ENCODE measurements around the gene SKA1.
"Not testable (repeated sequence)": the region's sequence is repeated elsewhere in the genome, so short reads cannot be mapped to it uniquely, and the experiment has no call there.

The SKA1 gene

DNA sequence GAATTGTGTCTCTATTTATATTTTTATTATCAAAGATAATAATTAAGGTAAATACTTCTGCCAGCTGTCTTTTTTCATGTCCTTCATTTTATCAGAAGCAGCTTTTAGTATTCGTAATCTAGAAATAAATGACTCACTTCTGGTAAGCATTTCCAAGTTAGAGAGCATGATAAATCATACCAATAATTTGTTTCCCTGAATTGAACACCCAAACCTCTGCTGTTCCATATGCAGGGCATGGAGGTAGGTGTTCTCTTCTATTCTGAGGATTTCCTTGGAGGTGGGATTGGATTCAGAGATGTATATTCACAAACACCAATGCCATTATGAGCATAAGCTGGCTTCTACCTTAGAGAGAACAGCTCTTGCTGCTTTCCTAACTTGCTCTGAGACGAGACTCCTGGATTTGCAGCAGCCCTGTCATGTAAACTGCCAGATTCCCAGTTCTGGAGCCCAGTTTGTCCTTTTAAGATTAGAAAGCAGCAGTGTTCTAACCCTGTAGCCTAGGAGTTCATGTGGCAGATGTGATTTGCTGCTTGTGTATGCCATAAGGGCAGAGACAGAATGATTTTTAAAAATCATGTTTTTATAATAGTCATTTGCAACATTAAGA lies 47.5 kb downstream of the SKA1 start:
- TF ChIP-seq, protein P1, sequence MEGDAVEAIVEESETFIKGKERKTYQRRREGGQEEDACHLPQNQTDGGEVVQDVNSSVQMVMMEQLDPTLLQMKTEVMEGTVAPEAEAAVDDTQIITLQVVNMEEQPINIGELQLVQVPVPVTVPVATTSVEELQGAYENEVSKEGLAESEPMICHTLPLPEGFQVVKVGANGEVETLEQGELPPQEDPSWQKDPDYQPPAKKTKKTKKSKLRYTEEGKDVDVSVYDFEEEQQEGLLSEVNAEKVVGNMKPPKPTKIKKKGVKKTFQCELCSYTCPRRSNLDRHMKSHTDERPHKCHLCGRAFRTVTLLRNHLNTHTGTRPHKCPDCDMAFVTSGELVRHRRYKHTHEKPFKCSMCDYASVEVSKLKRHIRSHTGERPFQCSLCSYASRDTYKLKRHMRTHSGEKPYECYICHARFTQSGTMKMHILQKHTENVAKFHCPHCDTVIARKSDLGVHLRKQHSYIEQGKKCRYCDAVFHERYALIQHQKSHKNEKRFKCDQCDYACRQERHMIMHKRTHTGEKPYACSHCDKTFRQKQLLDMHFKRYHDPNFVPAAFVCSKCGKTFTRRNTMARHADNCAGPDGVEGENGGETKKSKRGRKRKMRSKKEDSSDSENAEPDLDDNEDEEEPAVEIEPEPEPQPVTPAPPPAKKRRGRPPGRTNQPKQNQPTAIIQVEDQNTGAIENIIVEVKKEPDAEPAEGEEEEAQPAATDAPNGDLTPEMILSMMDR (conservative IDR thresholded peaks at IDR 0.05): no peak
- TF ChIP-seq ZFX (IDR thresholded peaks at IDR 0.05): no peak
- H3K27ac ChIP-seq: no peak overlapping the region

- TF ChIP-seq, protein P1 (conservative IDR thresholded peaks at IDR 0.05): no peak
- no peak for TF ChIP-seq ZFX (IDR thresholded peaks at IDR 0.05)
Observed at GRCh38 chr18:50424877-50425690, 50.2 kb downstream of the SKA1 start.

DNA sequence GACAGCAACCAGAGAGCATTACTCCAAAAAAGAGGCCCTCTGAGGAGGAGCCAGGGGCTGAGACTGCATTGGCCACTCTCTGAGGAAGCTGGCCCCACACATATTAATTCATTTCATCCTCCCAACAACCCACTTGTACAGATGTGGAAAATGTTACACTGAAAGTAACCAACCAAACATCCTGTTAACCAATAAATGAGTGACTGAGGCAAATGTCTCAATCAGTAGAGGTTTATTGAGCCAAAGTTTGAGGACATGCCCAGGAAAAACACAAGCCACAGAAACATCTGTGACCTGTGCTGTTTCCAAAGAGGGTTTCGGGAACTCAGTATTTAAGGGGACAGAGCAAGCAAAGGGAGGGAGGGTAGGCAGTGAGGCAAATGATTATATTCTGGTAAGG lies 53.0 kb downstream of the SKA1 start:
- H3K27ac ChIP-seq: no peak overlapping the region
- no peak for TF ChIP-seq ZFX (IDR thresholded peaks at IDR 0.05)
- TF ChIP-seq, protein P1 (conservative IDR thresholded peaks at IDR 0.05): no peak

More at GRCh38 chr18:50424877-50425690, 50.2 kb downstream of the SKA1 start:
- H3K27ac ChIP-seq: no peak overlapping the region

DNA sequence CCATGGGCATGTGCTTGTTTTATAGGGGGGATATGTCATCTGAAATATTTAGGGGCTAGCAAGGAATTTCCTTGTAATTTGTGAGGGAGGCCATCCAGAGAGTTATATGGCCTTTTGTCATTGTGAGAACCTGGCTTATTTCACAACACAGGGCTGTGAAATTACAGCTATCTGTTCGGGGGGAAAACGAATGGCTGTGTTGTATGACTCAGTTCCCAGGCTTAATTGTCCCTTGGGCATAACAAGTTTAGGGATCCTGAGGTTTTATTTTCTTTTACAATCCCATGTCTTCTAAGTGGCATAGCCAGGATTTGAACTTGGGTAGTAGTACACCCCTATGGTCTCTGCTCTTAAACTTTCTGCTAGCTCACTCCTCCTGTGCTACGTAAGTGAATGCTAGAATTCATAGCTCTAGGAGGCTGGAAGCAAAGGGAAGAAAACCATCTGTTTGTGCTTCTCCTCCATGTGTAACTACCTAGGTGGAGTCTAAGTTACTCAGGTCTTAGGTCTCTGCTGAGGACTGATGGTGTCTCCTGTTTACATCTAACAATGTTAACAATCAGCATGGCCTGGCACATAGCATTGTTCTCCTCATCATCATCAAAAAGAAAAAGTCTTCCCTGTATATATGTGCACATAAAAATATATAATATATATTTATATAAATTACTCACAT lies 53.8 kb downstream of the SKA1 start:
- H3K27ac ChIP-seq: no peak overlapping the region
- TF ChIP-seq ZFX (IDR thresholded peaks at IDR 0.05): no peak
- TF ChIP-seq, protein P1 (conservative IDR thresholded peaks at IDR 0.05): no peak

DNA sequence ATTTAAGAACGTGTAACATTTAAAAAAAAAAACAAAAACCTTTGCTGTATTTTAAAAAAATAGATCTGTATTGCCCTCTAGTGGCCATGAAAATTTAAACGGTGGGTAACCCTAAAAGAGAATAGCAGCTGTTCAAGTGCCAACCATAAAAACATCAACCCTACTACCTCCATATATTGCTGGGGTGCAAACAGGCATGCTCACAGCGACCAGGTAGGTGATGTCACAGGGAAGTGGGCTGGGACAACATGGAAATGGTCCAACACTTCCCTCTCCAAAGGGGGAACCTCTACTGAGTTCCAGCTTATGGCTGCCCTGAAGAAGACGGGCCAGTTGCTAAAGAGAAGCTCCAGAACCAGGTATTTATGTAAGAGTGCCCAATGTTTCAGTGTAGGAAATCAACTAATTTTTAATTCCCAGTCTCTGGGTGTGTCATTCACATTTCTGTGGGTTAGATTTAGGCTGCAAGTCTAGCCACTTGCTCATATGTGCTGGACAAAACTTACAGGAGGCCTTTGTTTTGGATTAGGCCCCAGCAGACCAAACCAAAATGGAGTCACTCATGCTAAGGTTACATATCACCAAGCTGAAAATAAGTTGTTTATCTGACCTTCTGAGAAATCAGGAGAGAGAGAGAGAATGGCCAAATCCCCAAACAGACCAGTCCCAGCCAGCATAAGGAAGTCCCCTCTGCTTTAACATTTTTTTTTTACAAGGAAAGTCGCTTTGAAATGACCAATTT lies 54.5 kb downstream of the SKA1 start:
- TF ChIP-seq, protein P1 (conservative IDR thresholded peaks at IDR 0.05): peak; percentile 63
- no peak for TF ChIP-seq ZFX (IDR thresholded peaks at IDR 0.05)

GRCh38 chr18:50432915-50433314 lies 58.1 kb downstream of the SKA1 start:
- TF ChIP-seq ZFX (IDR thresholded peaks at IDR 0.05): no peak
- TF ChIP-seq, protein P1 (conservative IDR thresholded peaks at IDR 0.05): no peak

More for the DNA sequence above, 54.5 kb downstream of the SKA1 start:
- H3K27ac ChIP-seq: no peak overlapping the region

DNA sequence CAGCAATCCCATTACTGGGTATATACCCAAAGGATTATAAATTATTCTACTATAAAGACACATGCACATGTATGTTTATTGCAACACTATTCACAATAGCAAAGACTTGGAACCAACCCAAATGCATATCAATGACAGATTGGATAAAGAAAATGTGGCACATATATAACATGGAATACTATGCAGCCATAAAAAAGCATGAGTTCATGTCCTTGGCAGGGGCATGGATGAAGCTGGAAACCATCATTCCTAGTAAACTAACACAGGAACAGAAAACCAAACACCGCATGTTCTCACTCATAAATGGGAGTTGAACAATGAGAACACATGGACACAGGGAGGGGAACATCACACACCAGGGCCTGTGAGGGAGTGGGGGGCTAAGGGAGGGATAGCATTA lies 61.9 kb downstream of the SKA1 start:
- not testable (repeated sequence) for H3K27ac ChIP-seq

More at GRCh38 chr18:50432915-50433314, 58.1 kb downstream of the SKA1 start:
- no peak overlapping the region for H3K27ac ChIP-seq
